GM18526 (cell line): ENCODE results near the gene MPDU1.
A peak's percentile ranks its signal among the peaks of the same experiment; 100 is the strongest.

Experiments
- POLR2A ChIP-seq: IDR thresholded peaks from 3 replicates; pipeline ENCODE4 v1.6.1; 2011; ENCODE audit not compliant: insufficient read length; ENCODE audit errors: extremely low read depth

Gene MPDU1

GRCh38 chr17:7557775-7558543, 25.7 kb upstream of the MPDU1 start:
- TF ChIP-seq POLR2A = peak; percentile 79

GRCh38 chr17:7558544-7559319, 24.9 kb upstream of the MPDU1 start, which contains the start of gene TNFSF13:
TNFSF13 (plus strand) TSS chr17:7558750; CDS start chr17:7559040, 290 bp downstream.
- TF ChIP-seq POLR2A = no peak

- no peak for TF ChIP-seq POLR2A
Measured at GRCh38 chr17:7559320-7560171, 24.1 kb upstream of the MPDU1 start.

GRCh38 chr17:7560172-7561027, 23.3 kb upstream of the MPDU1 start:
- TF ChIP-seq POLR2A = no peak

- TF ChIP-seq POLR2A = no peak
Measured at GRCh38 chr17:7561028-7561575, 22.6 kb upstream of the MPDU1 start.

- TF ChIP-seq POLR2A = peak; percentile 74
Measured at GRCh38 chr17:7561589-7562207, 22.0 kb upstream of the MPDU1 start, which contains the start of gene SENP3. SENP3 (plus strand) TSS chr17:7561919; CDS start chr17:7563077, 1,158 bp downstream.

GRCh38 chr17:7562208-7562605, 21.4 kb upstream of the MPDU1 start:
- TF ChIP-seq POLR2A = no peak

GRCh38 chr17:7563115-7563869, 20.4 kb upstream of the MPDU1 start:
- no peak for TF ChIP-seq POLR2A

- TF ChIP-seq POLR2A = no peak
Measured at GRCh38 chr17:7569571-7569970, 14.1 kb upstream of the MPDU1 start.

- TF ChIP-seq POLR2A = no peak
Measured at GRCh38 chr17:7570351-7570750, 13.3 kb upstream of the MPDU1 start.

- TF ChIP-seq POLR2A = no peak
Measured at GRCh38 chr17:7572338-7572587, 11.4 kb upstream of the MPDU1 start.

- TF ChIP-seq POLR2A = peak; percentile 99
Measured at GRCh38 chr17:7572588-7573323, 10.9 kb upstream of the MPDU1 start.

- TF ChIP-seq POLR2A = peak; percentile 49
Measured at GRCh38 chr17:7573324-7574080, 10.2 kb upstream of the MPDU1 start.
